ENCODE data around the gene SLA2.

The SLA2 gene

GRCh38 chr20:36644706-36645095 is 1.3 kb downstream of the SLA2 start:
- Histone ChIP-seq H3F3A (ENCODE audit: insufficient read depth, low read length) (no peaks in the 10 kb centered on the region), H2AFZ (ENCODE audit: low read length) (no peak overlapping the region), H3K4me2 (ENCODE audit: low read length) (no peak overlapping the region), H3K27me3 (ENCODE audit: insufficient read depth, low read length) (no peaks in the 10 kb centered on the region), H3K9me2 (ENCODE audit: low read depth, low read length) (no peaks in the 10 kb centered on the region), H3K27ac (ENCODE audit: low read depth, low read length, poor library complexity, severe bottlenecking) (no peak overlapping the region), H3K79me2 (ENCODE audit: insufficient read depth, low read length) (no peaks in the 10 kb centered on the region), H3K36me3 (ENCODE audit: insufficient read depth, low read length) (no peaks in the 10 kb centered on the region), H3K4me1 (ENCODE audit: insufficient read depth, low read length, severe bottlenecking) (no peaks in the 10 kb centered on the region), H3K9ac (ENCODE audit: low read length) (no peak overlapping the region), H3K9me3 (ENCODE audit: low read length) (no peaks in the 10 kb centered on the region), H4K20me1 (ENCODE audit: insufficient read depth, low read length) (no peaks in the 10 kb centered on the region), H3K4me3 (ENCODE audit: low read depth, low read length, poor library complexity, severe bottlenecking) (no peak overlapping the region)
- no peak for TF ChIP-seq EZH2 (IDR thresholded peaks at IDR 0.05; ENCODE audit: borderline replicate concordance, low read length)
- no peak for TF ChIP-seq CTCF (IDR thresholded peaks at IDR 0.05; ENCODE audit: low read length)

DNA sequence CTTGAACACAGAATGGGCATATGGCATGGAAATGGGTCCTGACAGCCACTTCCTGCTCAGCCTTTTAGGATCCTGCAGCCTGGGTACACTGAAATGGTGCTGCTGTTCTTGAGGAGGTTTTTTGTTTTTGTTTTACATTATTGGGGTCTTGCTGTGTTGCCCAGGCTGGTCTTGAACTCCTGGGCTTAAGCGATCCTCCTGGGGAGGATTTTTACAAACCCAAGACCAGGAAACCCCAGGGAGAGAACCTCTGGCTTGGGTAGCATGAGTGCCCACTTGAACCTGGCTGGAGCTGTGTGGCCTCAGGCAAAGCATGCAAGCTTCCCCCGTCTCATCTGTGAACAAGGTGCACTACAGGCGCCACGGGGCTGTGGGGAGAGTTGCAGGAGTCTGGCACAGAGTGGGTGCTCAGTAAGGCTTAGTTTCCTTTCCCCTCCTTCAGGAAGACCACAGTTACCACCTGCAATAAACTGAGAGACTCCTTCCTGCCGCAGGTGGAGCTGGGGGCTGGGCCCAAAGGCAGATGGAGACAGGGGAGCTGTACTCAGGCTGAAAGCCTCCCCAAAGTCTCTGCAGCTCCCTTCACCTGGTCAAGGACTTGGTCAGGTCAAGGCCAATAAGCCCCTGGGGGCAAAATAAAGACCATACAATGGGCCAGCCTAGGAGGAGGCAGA is 1.8 kb downstream of the SLA2 start:
- no peaks in the 10 kb centered on the region for H3F3A ChIP-seq (ENCODE audit: insufficient read depth, low read length)
- no peaks in the 10 kb centered on the region for H4K20me1 ChIP-seq (ENCODE audit: insufficient read depth, low read length)
- no peaks in the 10 kb centered on the region for H3K79me2 ChIP-seq (ENCODE audit: insufficient read depth, low read length)
- H3K36me3 ChIP-seq (ENCODE audit: insufficient read depth, low read length), result no peaks in the 10 kb centered on the region
- no peak overlapping the region for H3K4me2 ChIP-seq (ENCODE audit: low read length)
- H3K4me3 ChIP-seq (ENCODE audit: low read depth, low read length, poor library complexity, severe bottlenecking), result no peak overlapping the region
- no peaks in the 10 kb centered on the region for H3K27me3 ChIP-seq (ENCODE audit: insufficient read depth, low read length)
- no peaks in the 10 kb centered on the region for H3K4me1 ChIP-seq (ENCODE audit: insufficient read depth, low read length, severe bottlenecking)
- H3K9me2 ChIP-seq (ENCODE audit: low read depth, low read length), result no peaks in the 10 kb centered on the region
- no peak overlapping the region for H2AFZ ChIP-seq (ENCODE audit: low read length)
- H3K27ac ChIP-seq (ENCODE audit: low read depth, low read length, poor library complexity, severe bottlenecking), result no peak overlapping the region
- no peaks in the 10 kb centered on the region for H3K9me3 ChIP-seq (ENCODE audit: low read length)
- H3K9ac ChIP-seq (ENCODE audit: low read length), result no peak overlapping the region
- TF ChIP-seq EZH2 (IDR thresholded peaks at IDR 0.05; ENCODE audit: borderline replicate concordance, low read length) (no peak), CTCF (IDR thresholded peaks at IDR 0.05; ENCODE audit: low read length) (no peak)

DNA sequence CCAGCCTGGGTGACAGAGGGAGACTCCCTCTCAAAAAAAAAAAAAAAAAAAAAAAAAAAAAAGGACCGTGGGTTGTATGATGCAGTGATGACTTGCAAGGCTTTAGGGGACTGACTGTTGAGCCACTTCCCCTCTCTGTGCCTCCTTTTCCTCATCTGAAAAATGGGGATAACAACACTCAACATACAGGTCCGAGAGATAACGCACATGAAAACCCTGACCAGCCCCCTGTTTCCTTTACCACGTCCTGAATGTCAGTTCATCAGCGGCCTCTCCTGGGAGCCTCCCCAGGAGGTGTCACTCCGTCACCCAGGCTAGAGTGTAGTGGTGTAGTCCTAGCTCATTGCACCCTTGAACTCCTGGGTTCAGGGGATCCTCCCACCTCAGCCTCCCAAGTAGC is 3.9 kb downstream of the SLA2 start:
- Histone ChIP-seq H3K4me1 (ENCODE audit: insufficient read depth, low read length, severe bottlenecking) (no peaks in the 10 kb centered on the region), H3K9me2 (ENCODE audit: low read depth, low read length) (no peaks in the 10 kb centered on the region), H3K27me3 (ENCODE audit: insufficient read depth, low read length) (no peaks in the 10 kb centered on the region), H3K27ac (ENCODE audit: low read depth, low read length, poor library complexity, severe bottlenecking) (no peak overlapping the region), H3K36me3 (ENCODE audit: insufficient read depth, low read length) (no peaks in the 10 kb centered on the region), H3K79me2 (ENCODE audit: insufficient read depth, low read length) (no peaks in the 10 kb centered on the region), H2AFZ (ENCODE audit: low read length) (no peak overlapping the region), H3K4me3 (ENCODE audit: low read depth, low read length, poor library complexity, severe bottlenecking) (no peak overlapping the region), H4K20me1 (ENCODE audit: insufficient read depth, low read length) (no peaks in the 10 kb centered on the region), H3F3A (ENCODE audit: insufficient read depth, low read length) (no peaks in the 10 kb centered on the region), H3K4me2 (ENCODE audit: low read length) (no peak overlapping the region), H3K9me3 (ENCODE audit: low read length) (no peaks in the 10 kb centered on the region), H3K9ac (ENCODE audit: low read length) (no peak overlapping the region)
- no peak for TF ChIP-seq CTCF (IDR thresholded peaks at IDR 0.05; ENCODE audit: low read length)
- TF ChIP-seq EZH2 (IDR thresholded peaks at IDR 0.05; ENCODE audit: borderline replicate concordance, low read length), result no peak

Data from OCI-LY1 (cell line).